Fibroblast of gingiva (primary cell): ENCODE results near the gene KCTD12.
"Not testable (repeated sequence)": the region's sequence is repeated elsewhere in the genome, so short reads cannot be mapped to it uniquely, and the experiment has no call there.

Source experiments
- DNase-seq: peaks from one replicate; pipeline ENCODE4 v3.0.0-alpha.2; 2011; ENCODE audit warnings: low read depth

The KCTD12 gene

GRCh38 chr13:76886292-76887075 is at the start of gene KCTD12:
Gene KCTD12 (minus strand): TSS chr13:76886405. CDS start chr13:76886148, 257 bp downstream.
- peak; percentile 93 for DNase-seq

GRCh38 chr13:76934671-76935070 is 48.5 kb upstream of the KCTD12 start:
- DNase-seq, result peak; percentile 36

- DNase-seq, result no peak
These were observed 45.9 kb upstream of the KCTD12 start for GRCh38 chr13:76932076-76932475.

GRCh38 chr13:76929851-76930374 is 43.7 kb upstream of the KCTD12 start:
- DNase-seq, result no peak

GRCh38 chr13:76929320-76929719 is 43.1 kb upstream of the KCTD12 start:
- no peak for DNase-seq

- DNase-seq, result no peak
These were observed 42.3 kb upstream of the KCTD12 start for GRCh38 chr13:76928456-76928855.

GRCh38 chr13:76927955-76928354 is 41.8 kb upstream of the KCTD12 start:
- DNase-seq, result no peak

- DNase-seq, result no peak
These were observed 38.9 kb upstream of the KCTD12 start for GRCh38 chr13:76925115-76925514.

- DNase-seq, result peak; percentile 31
These were observed 35.3 kb upstream of the KCTD12 start for GRCh38 chr13:76921516-76921915.

- DNase-seq, result peak; percentile 43
These were observed 31.7 kb upstream of the KCTD12 start for GRCh38 chr13:76917755-76918481.

- peak; percentile 38 for DNase-seq
These were observed 30.9 kb upstream of the KCTD12 start for GRCh38 chr13:76917095-76917494.

GRCh38 chr13:76913898-76914297 is 27.7 kb upstream of the KCTD12 start:
- no peak for DNase-seq

- DNase-seq, result no peak
These were observed 26.3 kb upstream of the KCTD12 start for GRCh38 chr13:76912476-76912875.

GRCh38 chr13:76904507-76904906 is 18.3 kb upstream of the KCTD12 start:
- no peak for DNase-seq

GRCh38 chr13:76903544-76904162 is 17.4 kb upstream of the KCTD12 start:
- peak; percentile 58 for DNase-seq

- not testable (repeated sequence) for DNase-seq
These were observed 12.9 kb upstream of the KCTD12 start for GRCh38 chr13:76899066-76899465.

GRCh38 chr13:76897171-76897570 is 11.0 kb upstream of the KCTD12 start:
- DNase-seq, result not testable (repeated sequence)

GRCh38 chr13:76894401-76895110 is 8.4 kb upstream of the KCTD12 start:
- DNase-seq, result no peak

GRCh38 chr13:76892488-76892887 is 6.3 kb upstream of the KCTD12 start:
- no peak for DNase-seq

- DNase-seq, result peak; percentile 7
These were observed 3.8 kb upstream of the KCTD12 start for GRCh38 chr13:76890021-76890420.

GRCh38 chr13:76889254-76889653 is 3.0 kb upstream of the KCTD12 start:
- DNase-seq, result no peak

GRCh38 chr13:76888421-76888820 is 2.2 kb upstream of the KCTD12 start:
- no peak for DNase-seq
